ENCODE measurements around the gene TOR2A. TPM values are rescaled to one million over a fixed set of nuclear protein-coding genes. Genes with fewer than 3 reads are reported as not detected.

TOR2A gene
- total and polyA plus RNA-seq, 2 of the 8 experiments (the other 6 are each of a cell fraction or from before 2014, with no cell fraction given), result 18.7 to 24.9 TPM

- Histone ChIP-seq H3K9ac (replicated peaks in 1 of 4; ENCODE audit: extremely low read depth in 1 of 4, low read depth in 3 of 4, low read length in 3 of 4) (no peak overlapping the region), H4K5ac (ENCODE audit: insufficient read length, low read depth, low read length) (no peak overlapping the region), H2BK12ac (ENCODE audit: low read depth, low read length) (no peak overlapping the region), H3K4me3 (ENCODE audit: extremely low read depth in 1 of 4, insufficient read depth in 2 of 4, low read depth in 3 of 4, low read length in 4 of 4) (0 out of 8 replicates have a peak overlapping the region, but pooled peaks of 1 of the 4 experiments have one; percentile 0), H3K23me2 (ENCODE audit: low read depth, low read length) (no peaks in the 10 kb centered on the region), H3K14ac (ENCODE audit: insufficient read length) (no peak overlapping the region), H3K27ac (ENCODE audit: low read depth, low read length) (no peak overlapping the region), H3K27me3 (replicated peaks in 1 of 4; ENCODE audit: control insufficient read depth in 3 of 4, extremely low read depth in 1 of 4, insufficient read depth in 3 of 4, low read length in 3 of 4) (no peaks in the 10 kb centered on the region), H3K36me3 (ENCODE audit: control insufficient read depth in 2 of 4, insufficient read depth in 4 of 4, low read length in 3 of 4) (no peaks in the 10 kb centered on the region), H2BK20ac (ENCODE audit: low read length) (no peak overlapping the region), H3K18ac (ENCODE audit: extremely low read depth, low read length) (no peak overlapping the region; the same call in 1 of the 2 replicates), H3K79me2 (ENCODE audit: control insufficient read depth in 1 of 2, insufficient read depth in 2 of 2, low read length in 2 of 2) (no peaks in the 10 kb centered on the region), H4K20me1 (replicated peaks in 1 of 2; ENCODE audit: control insufficient read depth in 1 of 2, insufficient read depth in 2 of 2, low read length in 2 of 2) (no peaks in the 10 kb centered on the region), H3K4me1 (replicated peaks in 1 of 4; ENCODE audit: control insufficient read depth in 3 of 4, insufficient read depth in 4 of 4, low read length in 3 of 4) (peaks cover 0 to 20% (median 14%) of the 10 kb centered on the region in 4 experiments; a peak in 6 of 7 replicates), H2BK5ac (ENCODE audit: low read depth, low read length) (peak overlapping the region; percentile 55; the same call in 1 of the 2 replicates), H2BK15ac (ENCODE audit: low read length) (peak overlapping the region; percentile 61; the same call in 1 of the 2 replicates), H4K91ac (replicated peaks; ENCODE audit: insufficient read length, low read length) (no peak overlapping the region), H3K23ac (ENCODE audit: insufficient read length) (no peak overlapping the region), H3K79me1 (ENCODE audit: low read depth, low read length) (no peaks in the 10 kb centered on the region), H4K8ac (ENCODE audit: extremely low read depth, insufficient read depth, low read length) (no peak overlapping the region), H3K4me2 (ENCODE audit: insufficient read depth in 1 of 2, low read depth in 2 of 2, low read length in 2 of 2) (no peak overlapping the region; a peak in 1 of 4 replicates), H3K9me3 (ENCODE audit: insufficient read depth in 2 of 2, low read depth in 1 of 2, low read length in 1 of 2) (no peaks in the 10 kb centered on the region), H3K4ac (replicated peaks; ENCODE audit: insufficient read length, low read depth, low read length) (no peak overlapping the region), H2BK120ac (replicated peaks; ENCODE audit: low read depth, low read length) (no peak overlapping the region), H2AFZ (ENCODE audit: low read length) (no peak overlapping the region), H2AK5ac (ENCODE audit: low read depth, low read length) (no peak overlapping the region), H3K56ac (replicated peaks; ENCODE audit: insufficient read length, low read depth, low read length) (no peak overlapping the region)
- FAIRE-seq (no peak), DNase-seq (ENCODE audit: low read depth in 1 of 2, low spot score in 2 of 2) (peak in 1 of 2 experiments; percentile 85)
- 67% methylated on average over 7 of the region's 7 CpGs; no CpG with 5 or more reads in 1 of the 2 experiments for WGBS, 2 experiments (ENCODE audit: extremely low coverage in 1 of 2, insufficient coverage in 1 of 2, insufficient read length in 1 of 2, insufficient replicate concordance in 2 of 2, low coverage in 1 of 2, low lambda C conversion rate in 2 of 2, missing lambda C conversion rate in 1 of 2)
- ChIA-PET POLR2A (ENCODE audit: partially characterized antibody) (interaction anchor here (1.0 to 1.9 kb wide), 5 partner anchors 8 to 29 kb away, joined by 3 to 7 read pairs (median 6); partner anchors contain the start of gene CDK9), CTCF (ENCODE audit: partially characterized antibody) (interaction anchor here (0.5 to 14.6 kb wide), 27 partner anchors 9 to 259 kb away, joined by 3 to 227 read pairs (median 4); partner anchors contain the start of genes CDK9, ENG and SH2D3C)
- TF ChIP-seq CTCF (IDR thresholded peaks at IDR 0.05; ENCODE audit: control extremely low read depth in 1 of 3, insufficient read depth in 1 of 3, low read depth in 1 of 3, low read length in 3 of 3), result peak; percentile 76 to 89 (median 77)
- TF ChIP-seq EGR1 (IDR thresholded peaks at IDR 0.05; ENCODE audit: borderline replicate concordance, low read depth, low read length), result peak; percentile 80; the same call in 1 of the 2 replicates
- TF ChIP-seq RAD21 (IDR thresholded peaks at IDR 0.05 in 1 of 2, conservative IDR thresholded peaks at IDR 0.05 in 1 of 2; ENCODE audit: low read depth in 2 of 2, low read length in 2 of 2), result peak; percentile 77 to 78
- no peak for TF ChIP-seq TEAD4 (IDR thresholded peaks at IDR 0.05; ENCODE audit: low read depth, low read length)
- TF ChIP-seq ASH2L (IDR thresholded peaks at IDR 0.05; ENCODE audit: low read length), result peak; percentile 28
- TF ChIP-seq CREB1 (IDR thresholded peaks at IDR 0.05), result 0 out of 2 replicates have a peak, but pooled peaks have one; percentile 18
- no peak for TF ChIP-seq CHD2 (IDR thresholded peaks at IDR 0.05; ENCODE audit: low read length)
Measured at GRCh38 chr9:127763918-127764384, 28.9 kb upstream of the TOR2A start.
